MM.1S (cell line): ENCODE results near the gene NYAP1.
"Not testable (repeated sequence)": the region's sequence is repeated elsewhere in the genome, so short reads cannot be mapped to it uniquely, and the experiment has no call there.

Experiments used
- DNase-seq: peaks from one replicate; pipeline ENCODE4 v3.0.0-alpha.2; 2015
- H2AFZ ChIP-seq: fragments of 300-600 bp; sonication (generic); 2 replicates; pipeline ENCODE4 v1.6.0; 2016; ENCODE audit warnings: antibody characterized with exemption, low read length
- H3F3A ChIP-seq: fragments of 300-600 bp; sonication (generic); 2 replicates; pipeline ENCODE4 v1.6.1; 2016; ENCODE audit warnings: mild to moderate bottlenecking, antibody characterized with exemption, low read length, moderate library complexity, mixed read lengths; ENCODE audit not compliant: insufficient read depth
- H3K27ac ChIP-seq: fragments of 300-600 bp; sonication (generic); 2 replicates; pipeline ENCODE4 v1.5.1; 2016; ENCODE audit warnings: mild to moderate bottlenecking, low read length
- H3K27me3 ChIP-seq: fragments of 300-600 bp; sonication (generic); replicated peaks from 2 replicates; pipeline ENCODE4 v1.6.0; 2016; ENCODE audit warnings: low read length; ENCODE audit not compliant: insufficient read depth
- H3K36me3 ChIP-seq: fragments of 300-600 bp; sonication (generic); replicated peaks from 2 replicates; pipeline ENCODE4 v1.6.1; 2016; ENCODE audit warnings: mild to moderate bottlenecking, low read length, mixed read lengths; ENCODE audit not compliant: insufficient read depth
- H3K4me1 ChIP-seq: fragments of 300-600 bp; sonication (generic); 2 replicates; pipeline ENCODE4 v1.6.1; 2016; ENCODE audit warnings: low read length, mixed read lengths
- H3K4me2 ChIP-seq: fragments of 300-600 bp; sonication (generic); 2 replicates; pipeline ENCODE4 v1.6.0; 2016; ENCODE audit warnings: low read depth, low read length
- H3K4me3 ChIP-seq: fragments of 300-600 bp; sonication (generic); 2 replicates; pipeline ENCODE4 v1.5.1; 2016; ENCODE audit warnings: low read length, mixed read lengths
- H3K79me2 ChIP-seq: fragments of 300-600 bp; sonication (generic); 2 replicates; pipeline ENCODE4 v1.6.1; 2016; ENCODE audit warnings: mixed run types, low read length, mixed read lengths
- H3K9ac ChIP-seq: fragments of 300-600 bp; sonication (generic); 2 replicates; pipeline ENCODE4 v1.6.1; 2016; ENCODE audit warnings: low read length, mixed read lengths
- H3K9me2 ChIP-seq: fragments of 300-600 bp; sonication (generic); replicated peaks from 2 replicates; pipeline ENCODE4 v1.6.1; 2016; ENCODE audit warnings: mild to moderate bottlenecking, low read length, mixed read lengths; ENCODE audit not compliant: insufficient read depth
- H3K9me3 ChIP-seq: fragments of 300-600 bp; sonication (generic); replicated peaks from 2 replicates; pipeline ENCODE4 v1.6.1; 2016; ENCODE audit warnings: mild to moderate bottlenecking, low read length, mixed read lengths; ENCODE audit not compliant: insufficient read depth
- H4K20me1 ChIP-seq: fragments of 300-600 bp; sonication (generic); 2 replicates; pipeline ENCODE4 v1.6.1; 2016; ENCODE audit warnings: mild to moderate bottlenecking, low read length, moderate library complexity, mixed read lengths; ENCODE audit not compliant: insufficient read depth
- CTCF ChIP-seq: fragments of 300-600 bp; sonication (generic); IDR thresholded peaks from 2 replicates; pipeline ENCODE4 v1.5.1; 2016; ENCODE audit warnings: antibody characterized with exemption, low read length, mixed read lengths
- EZH2 ChIP-seq: fragments of 300-600 bp; sonication (generic); optimal IDR thresholded peaks from 2 replicates; pipeline ENCODE3; 2017; ENCODE audit warnings: low read depth, mild to moderate bottlenecking, antibody characterized with exemption, low read length, mixed read lengths
- EZH2phosphoT487 ChIP-seq: fragments of 300-600 bp; sonication (generic); IDR thresholded peaks from 2 replicates; pipeline ENCODE4 v1.6.1; 2018; ENCODE audit warnings: antibody characterized with exemption, low read length

The NYAP1 gene

GRCh38 chr7:100493476-100494264 is 9.9 kb downstream of the NYAP1 start:
- Histone ChIP-seq H3K9me3 (no peaks in the 10 kb centered on the region), H3F3A (no peaks in the 10 kb centered on the region), H3K27ac (no peak overlapping the region), H2AFZ (peak overlapping the region; percentile 70), H3K4me1 (no peaks in the 10 kb centered on the region), H3K9me2 (no peaks in the 10 kb centered on the region), H3K36me3 (no peaks in the 10 kb centered on the region), H3K4me3 (peak overlapping the region; percentile 25; the same call in 1 of the 2 replicates), H3K4me2 (peak overlapping the region; percentile 89), H3K9ac (no peak overlapping the region), H3K27me3 (peaks cover 54% of the 10 kb centered on the region), H3K79me2 (no peaks in the 10 kb centered on the region), H4K20me1 (no peaks in the 10 kb centered on the region)
- DNase-seq: peak; percentile 37
- TF ChIP-seq EZH2 (no peak), CTCF (no peak; the same call in 1 of the 2 replicates), EZH2phosphoT487 (no peak)

- Histone ChIP-seq H3K9me2 (no peaks in the 10 kb centered on the region), H3K9ac (no peak overlapping the region), H3K4me3 (no peak overlapping the region), H2AFZ (no peak overlapping the region), H3K27ac (no peak overlapping the region), H3K36me3 (no peaks in the 10 kb centered on the region), H3K9me3 (no peaks in the 10 kb centered on the region), H4K20me1 (no peaks in the 10 kb centered on the region), H3K27me3 (peaks cover 29% of the 10 kb centered on the region), H3K4me1 (no peaks in the 10 kb centered on the region), H3F3A (no peaks in the 10 kb centered on the region), H3K4me2 (no peak overlapping the region), H3K79me2 (no peaks in the 10 kb centered on the region)
- TF ChIP-seq CTCF (no peak), EZH2 (no peak), EZH2phosphoT487 (no peak)
- DNase-seq: no peak
These were observed 12.8 kb downstream of the NYAP1 start for GRCh38 chr7:100496509-100496908.

GRCh38 chr7:100500743-100501142 is 17.0 kb downstream of the NYAP1 start:
- H2AFZ ChIP-seq, DNase-seq, H3K9me3 ChIP-seq, H3K4me3 ChIP-seq, H3K27ac ChIP-seq, H3K27me3 ChIP-seq, H3K9ac ChIP-seq, H3K79me2 ChIP-seq, H3K9me2 ChIP-seq, H3K36me3 ChIP-seq, H3K4me1 ChIP-seq, H3K4me2 ChIP-seq, H3F3A ChIP-seq, H4K20me1 ChIP-seq: not testable (repeated sequence)

- H3K9me2 ChIP-seq, H3K9ac ChIP-seq, H3K27me3 ChIP-seq, H3K79me2 ChIP-seq, H2AFZ ChIP-seq, H3K4me3 ChIP-seq, H3K27ac ChIP-seq, DNase-seq, H3K4me2 ChIP-seq, H3K4me1 ChIP-seq, H4K20me1 ChIP-seq, H3K9me3 ChIP-seq, H3F3A ChIP-seq, H3K36me3 ChIP-seq: not testable (repeated sequence)
These were observed 20.3 kb downstream of the NYAP1 start for GRCh38 chr7:100504031-100504430.
